HAP-1 (cell line): ENCODE data around the gene FAM3A.
"Not testable (repeated sequence)": the region's sequence is repeated elsewhere in the genome, so short reads cannot be mapped to it uniquely, and the experiment has no call there.

Source experiments
- DNase-seq, 2 experiments: peaks; one replicate each; pipeline ENCODE4 v3.0.0-alpha.2; 2016 to 2020; ENCODE audit warnings: low spot score in 2 of 2
- H3K27me3 ChIP-seq: fragments of 250-450 bp; sonication (Bioruptor Pico); 2 replicates; pipeline ENCODE4 v1.5.1; 2020; ENCODE audit warnings: low read depth, mild to moderate bottlenecking, moderate library complexity
- H3K36me3 ChIP-seq: fragments of 250-450 bp; sonication (Bioruptor Pico); replicated peaks from 2 replicates; pipeline ENCODE4 v1.5.1; 2020; ENCODE audit warnings: mild to moderate bottlenecking
- H3K4me1 ChIP-seq: fragments of 250-450 bp; sonication (Bioruptor Pico); 2 replicates; pipeline ENCODE4 v1.5.1; 2020; ENCODE audit warnings: mild to moderate bottlenecking
- H3K4me3 ChIP-seq: fragments of 250-450 bp; sonication (Bioruptor Pico); 2 replicates; pipeline ENCODE4 v1.5.1; 2020; ENCODE audit warnings: mild to moderate bottlenecking, moderate library complexity
- H3K9me3 ChIP-seq: fragments of 250-450 bp; sonication (Bioruptor Pico); 2 replicates; pipeline ENCODE4 v1.5.1; 2020; ENCODE audit warnings: mild to moderate bottlenecking, moderate library complexity
- in situ Hi-C: fragments of 300-500 bp; cut with MboI; formaldehyde crosslinking; loops from 3 replicates; pipeline ENCODE4 v1.14.3; 2020; ENCODE audit warnings: low sequenced_read_pairs, inconsistent platforms, mixed read lengths

The FAM3A gene, protein sequence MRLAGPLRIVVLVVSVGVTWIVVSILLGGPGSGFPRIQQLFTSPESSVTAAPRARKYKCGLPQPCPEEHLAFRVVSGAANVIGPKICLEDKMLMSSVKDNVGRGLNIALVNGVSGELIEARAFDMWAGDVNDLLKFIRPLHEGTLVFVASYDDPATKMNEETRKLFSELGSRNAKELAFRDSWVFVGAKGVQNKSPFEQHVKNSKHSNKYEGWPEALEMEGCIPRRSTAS

DNA sequence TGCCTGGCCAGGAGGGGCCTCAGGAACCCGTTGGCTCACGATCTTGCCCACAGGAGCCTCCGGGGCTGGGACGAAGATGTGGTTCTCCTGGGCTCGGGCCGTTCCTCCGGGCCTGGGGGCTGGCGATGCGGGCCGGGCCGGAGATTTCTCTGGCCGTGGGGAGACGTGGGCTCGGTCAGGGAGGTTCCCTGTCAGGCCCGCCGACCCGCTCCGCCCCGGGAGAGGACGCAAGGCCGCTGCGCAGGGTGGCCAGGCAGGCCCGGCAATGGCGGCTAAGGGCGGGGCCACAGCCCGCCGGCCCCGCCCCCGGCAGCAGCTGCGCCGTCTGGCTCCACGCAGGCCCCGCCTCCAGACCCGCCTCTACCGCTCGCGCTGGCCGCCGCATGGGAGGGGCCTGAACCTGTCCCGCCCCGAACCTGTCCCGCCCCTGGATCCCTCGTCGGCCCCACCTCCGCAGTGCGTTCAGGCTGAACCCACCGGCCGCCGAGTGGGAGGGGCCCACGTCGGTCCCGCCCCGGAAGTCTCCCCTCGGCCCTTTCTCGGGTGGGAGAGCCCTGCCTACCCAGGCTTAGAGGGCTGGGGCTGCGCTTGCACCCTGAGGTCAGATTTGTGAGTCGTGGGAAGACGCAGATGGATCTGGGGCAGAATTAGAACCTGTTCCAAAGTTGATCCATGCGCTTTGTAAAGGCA is at the start of gene FAM3A:
TSS of gene FAM3A (minus strand) at position 267 of the 690 bp plus-strand sequence. CDS start 460 bp downstream, outside the sequence.
- peak; percentile 89 to 99 for DNase-seq
- in situ Hi-C loops, result no loop called here
- peaks cover 5% of the 10 kb centered on the region for H3K36me3 ChIP-seq
- H3K4me1 ChIP-seq, result peaks cover 19% of the 10 kb centered on the region
- H3K4me3 ChIP-seq, result peak within 1 kb of the TSS; percentile 96
- no peaks in the 10 kb centered on the region for H3K27me3 ChIP-seq
- no peaks in the 10 kb centered on the region for H3K9me3 ChIP-seq

DNA sequence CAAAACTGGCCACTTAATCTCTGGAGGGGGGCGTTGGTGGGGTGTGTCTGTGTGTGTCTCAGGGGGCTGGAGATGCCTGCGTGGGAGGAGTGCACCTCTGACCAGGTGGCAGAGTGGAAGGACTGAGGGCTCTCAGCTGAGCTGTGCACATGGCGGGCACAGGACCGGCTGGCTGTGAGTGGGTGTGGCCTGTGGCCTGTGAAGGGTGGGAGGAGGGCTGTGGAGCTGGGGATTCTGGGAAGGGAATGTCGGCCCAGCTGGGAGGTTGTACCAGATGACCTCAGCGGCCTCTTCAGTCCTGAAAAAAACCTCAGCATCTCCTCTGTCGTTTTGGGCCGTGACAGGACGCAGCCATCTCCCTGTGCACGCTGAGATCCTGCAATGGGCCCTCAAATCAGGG is 46.3 kb upstream of the FAM3A start:
- in situ Hi-C loops, H3K36me3 ChIP-seq, H3K4me3 ChIP-seq, H3K9me3 ChIP-seq, DNase-seq, H3K27me3 ChIP-seq, H3K4me1 ChIP-seq: not testable (repeated sequence)

DNA sequence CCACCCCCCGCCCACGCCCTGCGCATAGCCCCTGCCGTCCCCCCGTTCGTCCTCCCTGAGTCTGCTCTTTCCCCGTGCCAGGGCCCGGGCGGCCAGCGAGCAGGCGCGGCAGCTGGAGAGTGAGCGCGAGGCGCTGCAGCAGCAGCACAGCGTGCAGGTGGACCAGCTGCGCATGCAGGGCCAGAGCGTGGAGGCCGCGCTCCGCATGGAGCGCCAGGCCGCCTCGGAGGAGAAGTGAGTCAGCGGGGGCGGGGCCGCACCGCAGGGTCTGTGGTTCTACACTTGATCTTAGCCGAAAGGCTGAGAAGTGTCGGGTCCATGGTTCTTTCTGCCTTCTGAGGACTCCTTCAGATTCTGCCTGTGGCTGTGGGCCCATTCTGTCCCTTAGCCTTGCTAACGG is 44.3 kb upstream of the FAM3A start:
- H3K4me3 ChIP-seq, H3K27me3 ChIP-seq, H3K36me3 ChIP-seq, in situ Hi-C loops, H3K4me1 ChIP-seq, H3K9me3 ChIP-seq, DNase-seq: not testable (repeated sequence)

DNA sequence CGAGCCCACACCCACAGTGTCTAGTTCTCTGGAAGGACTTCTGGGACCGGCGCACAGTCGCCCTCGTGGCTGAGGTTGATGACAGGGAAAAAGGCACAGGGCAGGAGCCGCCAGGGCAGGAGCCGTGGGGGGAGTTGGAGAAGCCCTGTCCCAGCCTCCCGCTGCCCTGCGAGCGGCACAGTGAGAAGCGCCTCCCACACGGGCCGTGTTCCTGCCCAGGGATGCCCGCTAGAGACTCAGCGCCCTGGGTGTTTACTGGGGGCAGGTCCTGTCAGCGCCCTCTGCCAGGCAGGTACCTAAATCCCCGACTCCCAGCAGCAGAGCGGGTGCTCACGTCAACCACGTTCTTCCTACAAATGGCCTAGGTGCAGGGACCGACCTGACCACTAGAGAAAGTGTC is 42.9 kb upstream of the FAM3A start:
- DNase-seq, in situ Hi-C loops, H3K4me1 ChIP-seq, H3K4me3 ChIP-seq, H3K27me3 ChIP-seq, H3K36me3 ChIP-seq, H3K9me3 ChIP-seq: not testable (repeated sequence)

DNA sequence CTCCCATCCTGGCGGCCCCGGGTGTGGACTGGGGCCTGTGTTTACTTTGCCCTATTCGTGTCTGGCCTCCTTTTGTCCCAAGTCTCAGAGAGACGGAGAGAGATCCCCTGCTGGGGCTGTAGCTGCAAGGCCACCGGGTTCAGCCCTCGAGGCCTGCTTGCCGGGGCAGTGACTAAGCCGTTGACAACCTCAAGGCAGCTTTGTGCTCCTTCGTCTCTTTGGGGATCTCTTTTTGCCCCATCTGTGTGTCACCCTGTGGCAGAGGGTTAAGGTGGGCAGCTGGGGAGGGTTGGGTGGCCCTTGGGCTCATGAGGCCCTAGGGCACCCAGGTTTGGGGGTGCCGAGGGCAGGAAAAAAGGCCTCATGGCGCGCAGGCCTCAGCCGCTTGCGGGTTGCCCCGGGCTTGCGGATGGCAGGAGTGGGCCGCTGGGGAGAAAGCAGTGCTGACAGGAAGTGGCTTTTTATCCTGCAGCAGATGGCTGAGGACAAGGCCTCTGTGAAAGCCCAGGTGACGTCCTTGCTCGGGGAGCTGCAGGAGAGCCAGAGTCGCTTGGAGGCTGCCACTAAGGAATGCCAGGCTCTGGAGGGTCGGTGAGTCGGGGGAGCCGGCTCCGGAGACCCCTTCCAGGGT is 42.1 kb upstream of the FAM3A start:
- H3K4me1 ChIP-seq, DNase-seq, in situ Hi-C loops, H3K9me3 ChIP-seq, H3K4me3 ChIP-seq, H3K27me3 ChIP-seq: not testable (repeated sequence)
- H3K36me3 ChIP-seq, result peaks cover 11% of the 10 kb centered on the region

DNA sequence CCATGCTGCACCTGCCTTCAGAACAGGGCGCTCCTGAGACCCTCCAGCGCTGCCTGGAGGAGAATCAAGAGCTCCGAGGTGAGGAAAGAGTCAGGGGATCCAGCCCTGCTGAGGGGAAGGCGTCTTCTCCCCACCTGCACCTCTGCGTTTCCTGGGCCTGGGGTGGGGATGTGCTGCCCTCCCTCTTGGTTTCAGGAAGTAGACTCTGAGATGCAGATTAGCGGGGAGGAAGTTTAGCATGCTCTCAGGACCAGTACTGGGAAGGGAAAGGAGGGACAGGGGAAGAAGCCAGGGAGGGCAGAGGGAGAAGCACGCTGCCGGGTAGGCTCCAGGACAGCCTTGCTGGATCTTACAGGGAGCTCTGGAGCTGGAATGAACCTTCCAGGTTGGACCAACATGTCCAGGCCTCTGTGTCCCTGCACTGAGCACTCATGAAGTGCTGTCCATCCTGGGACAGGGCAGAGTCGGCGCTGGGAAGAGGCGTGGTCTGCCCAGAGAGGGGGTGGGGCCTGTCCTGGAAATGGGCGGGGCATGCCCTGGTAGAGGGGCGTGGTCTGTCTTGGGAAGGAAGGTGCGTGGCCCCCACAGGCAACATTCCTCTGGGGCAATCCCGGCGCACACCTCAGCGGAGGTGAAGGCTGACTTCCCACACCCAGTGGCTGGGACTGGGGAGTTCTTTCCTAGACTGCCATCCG is 36.2 kb upstream of the FAM3A start:
- peaks cover 21% of the 10 kb centered on the region for H3K36me3 ChIP-seq
- H3K27me3 ChIP-seq, H3K4me3 ChIP-seq, H3K9me3 ChIP-seq, DNase-seq, H3K4me1 ChIP-seq, in situ Hi-C loops: not testable (repeated sequence)

DNA sequence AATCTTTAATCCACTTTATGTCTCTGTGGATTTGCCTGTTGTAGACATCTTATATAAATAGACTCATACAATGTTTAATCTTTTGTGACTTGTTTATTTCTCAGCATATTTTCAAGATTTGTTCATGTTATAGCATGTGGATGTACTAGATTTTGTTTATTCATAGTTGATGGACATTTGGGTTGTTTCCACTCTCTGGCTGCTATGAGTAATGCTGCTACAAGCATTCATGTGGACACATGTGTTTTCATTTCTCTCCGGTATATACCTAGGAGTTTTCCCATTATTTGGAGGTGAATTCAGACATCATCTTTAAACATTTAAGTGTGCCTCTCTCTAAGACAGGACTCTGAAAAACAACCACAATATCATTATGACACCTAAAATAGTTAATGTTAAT is 33.7 kb upstream of the FAM3A start:
- H3K9me3 ChIP-seq, result no peaks in the 10 kb centered on the region
- DNase-seq, result no peak
- no peaks in the 10 kb centered on the region for H3K27me3 ChIP-seq
- H3K4me1 ChIP-seq, result peaks cover 6% of the 10 kb centered on the region
- in situ Hi-C loops, result loop anchor here (25.0 kb wide), 4 partner anchors 187 to 1587 kb away; partner anchors contain the start of genes FLNA, IRAK1 and MECP2
- no peak overlapping the region for H3K4me3 ChIP-seq
- peaks cover 25% of the 10 kb centered on the region for H3K36me3 ChIP-seq

DNA sequence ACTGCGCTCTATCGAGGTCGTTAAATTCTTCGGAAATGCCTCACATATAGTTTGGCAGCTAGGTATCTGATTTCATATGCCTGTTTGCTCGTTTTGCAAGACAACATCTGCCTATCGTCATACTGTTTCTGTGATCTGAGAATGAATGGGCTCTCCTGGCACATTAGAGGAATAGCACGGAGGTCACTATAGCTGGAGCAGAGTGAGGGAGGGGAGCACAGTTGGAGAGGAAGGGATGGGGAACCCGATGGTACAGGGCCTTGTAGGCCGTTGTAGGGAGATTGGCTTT is 31.9 kb upstream of the FAM3A start:
- H3K9me3 ChIP-seq, result no peaks in the 10 kb centered on the region
- H3K27me3 ChIP-seq, result no peaks in the 10 kb centered on the region
- peaks cover 6% of the 10 kb centered on the region for H3K4me1 ChIP-seq
- H3K4me3 ChIP-seq, result peak overlapping the region; percentile 92
- peaks cover 31% of the 10 kb centered on the region for H3K36me3 ChIP-seq
- in situ Hi-C loops, result loop anchor here (25.0 kb wide), 4 partner anchors 186 to 1586 kb away; partner anchors contain the start of genes FLNA, IRAK1 and MECP2
- no peak for DNase-seq

DNA sequence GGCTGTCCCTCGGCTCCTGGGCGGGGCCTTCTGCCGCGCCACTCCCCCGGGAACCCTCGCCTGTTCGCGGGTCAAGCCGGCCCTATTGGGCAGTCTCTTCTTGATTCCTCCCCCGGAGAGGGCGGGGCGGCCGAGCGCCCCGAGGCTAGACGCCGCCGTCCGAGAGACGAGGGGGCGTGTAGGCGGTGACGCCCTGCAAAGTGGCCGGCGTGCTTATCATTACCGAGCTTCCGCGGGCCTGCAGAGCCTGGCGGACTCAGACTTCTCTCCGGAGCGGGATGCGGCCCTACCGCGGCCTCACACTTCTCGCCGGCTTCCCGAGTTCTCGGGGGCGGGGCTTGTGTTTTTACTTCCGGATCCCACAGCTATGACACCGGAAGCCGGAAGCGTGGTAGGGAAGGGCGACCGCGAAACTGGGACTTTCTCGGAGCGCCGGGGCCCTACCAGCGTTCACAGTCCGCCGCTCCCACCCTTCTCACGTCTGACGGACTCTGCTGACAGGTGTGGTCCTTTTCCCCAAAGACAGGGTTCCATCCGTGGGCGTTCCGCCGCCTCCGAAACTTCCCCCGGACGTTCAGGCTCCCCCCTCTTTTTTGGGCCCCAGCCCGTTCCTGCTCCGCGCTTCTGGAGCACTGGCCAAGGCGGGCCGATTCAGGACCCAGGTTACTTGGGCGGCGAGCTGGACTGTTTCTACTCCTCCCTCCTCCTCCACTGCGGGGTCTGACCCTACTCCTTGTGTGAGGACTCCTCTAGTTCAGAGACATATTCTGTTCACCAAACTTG is 31.4 kb upstream of the FAM3A start, which contains the start of gene IKBKG:
TSS of gene IKBKG (plus strand) at position 376 of the 783 bp plus-strand sequence. CDS start 4,383 bp downstream, outside the sequence.
- peak; percentile 88 to 98 for DNase-seq
- in situ Hi-C loops, result loop anchor here (25.0 kb wide), 4 partner anchors 185 to 1585 kb away; partner anchors contain the start of genes FLNA, IRAK1 and MECP2
- H3K4me1 ChIP-seq, result peaks cover 6% of the 10 kb centered on the region

DNA sequence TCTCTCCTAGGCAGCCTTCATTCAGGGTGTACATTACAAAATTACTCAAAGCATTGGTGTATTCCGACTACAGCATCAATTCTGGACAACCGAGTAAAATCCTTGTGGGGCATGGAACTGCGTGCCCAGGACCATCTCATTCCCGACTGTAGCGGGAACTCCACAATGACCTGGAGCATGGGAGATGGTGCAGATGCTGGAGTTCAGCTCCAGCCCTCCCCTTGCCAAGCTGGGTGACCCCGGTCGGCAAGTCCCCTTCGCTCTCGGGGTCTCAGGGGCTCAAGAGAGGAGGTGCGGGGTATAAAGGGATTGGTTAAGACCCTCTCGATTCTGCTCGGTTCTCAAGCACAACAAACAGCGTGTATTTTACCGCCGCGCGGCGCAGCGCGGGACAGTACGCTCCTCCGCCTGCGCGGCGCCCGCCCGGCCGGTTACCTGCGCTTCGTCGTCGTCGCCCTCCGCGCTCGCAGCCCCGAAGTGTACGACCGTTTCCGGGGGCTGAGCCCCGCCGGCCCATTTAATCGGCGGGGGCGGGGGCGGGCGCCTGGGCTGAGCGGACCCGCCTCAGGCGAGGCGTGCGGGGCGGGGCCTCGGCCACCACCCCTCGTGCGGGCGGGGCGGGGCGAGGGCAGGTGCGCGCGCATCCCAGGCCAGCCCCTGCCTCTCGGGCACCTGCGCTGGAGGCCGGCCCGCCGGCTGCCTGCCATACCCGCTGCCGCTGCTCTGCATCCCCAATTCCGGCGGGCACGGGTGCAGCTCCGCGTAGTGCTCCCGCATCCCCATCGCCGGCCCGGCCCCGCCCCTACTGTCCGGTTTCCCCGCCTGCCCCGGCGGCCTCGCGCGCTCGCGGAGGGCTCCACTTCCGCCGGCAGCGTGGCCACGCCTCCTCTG is 30.6 kb upstream of the FAM3A start, which contains the start of gene G6PD:
TSS of gene G6PD (minus strand) at position 493 of the 891 bp plus-strand sequence. CDS start 691 bp downstream, outside the sequence.
- no peaks in the 10 kb centered on the region for H3K27me3 ChIP-seq
- in situ Hi-C loops, result loop anchor here (25.0 kb wide), 4 partner anchors 184 to 1584 kb away; partner anchors contain the start of genes FLNA, IRAK1 and MECP2
- DNase-seq, result peak; percentile 72 to 89
- H3K4me1 ChIP-seq, result peaks cover 9% of the 10 kb centered on the region
- no peaks in the 10 kb centered on the region for H3K9me3 ChIP-seq
- peaks cover 37% of the 10 kb centered on the region for H3K36me3 ChIP-seq
- peak within 1 kb of the TSS; percentile 92 for H3K4me3 ChIP-seq

More for the DNA sequence above, 31.4 kb upstream of the FAM3A start, which contains the start of gene IKBKG:
- H3K9me3 ChIP-seq, result no peaks in the 10 kb centered on the region
- H3K36me3 ChIP-seq, result peaks cover 36% of the 10 kb centered on the region
- H3K4me3 ChIP-seq, result peak within 1 kb of the TSS; percentile 92
- H3K27me3 ChIP-seq, result no peaks in the 10 kb centered on the region

DNA sequence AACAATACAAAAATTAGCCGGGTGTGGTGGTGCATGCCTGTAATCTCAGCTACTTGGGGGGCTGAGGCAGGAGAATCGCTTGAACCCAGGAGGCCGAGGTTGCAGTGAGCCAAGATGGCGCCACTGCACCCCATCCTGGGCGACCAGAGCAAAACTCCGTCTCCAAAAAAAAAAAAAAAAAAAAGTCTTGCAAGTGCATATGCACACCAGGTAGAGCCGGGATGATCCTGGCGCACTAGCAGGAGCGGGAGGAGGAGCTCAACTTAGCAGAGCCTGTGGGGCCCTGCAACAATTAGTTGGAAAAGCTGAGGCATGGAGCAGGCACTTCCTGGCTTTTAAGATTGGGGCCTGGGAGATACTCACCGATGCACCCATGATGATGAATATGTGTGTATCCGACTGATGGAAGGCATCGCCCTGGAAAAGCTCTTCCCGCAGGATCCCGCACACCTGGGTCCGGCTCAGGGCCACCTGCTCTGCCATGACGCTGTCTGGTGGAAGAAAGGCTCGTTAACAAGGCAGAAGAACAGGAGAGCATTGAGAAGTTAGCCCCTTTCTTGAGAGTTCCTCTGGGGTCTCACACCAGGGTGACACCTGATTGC is 29.7 kb upstream of the FAM3A start:
- peaks cover 45% of the 10 kb centered on the region for H3K36me3 ChIP-seq
- in situ Hi-C loops, result loop anchor here (25.0 kb wide), 4 partner anchors 183 to 1583 kb away; partner anchors contain the start of genes FLNA, IRAK1 and MECP2
- H3K4me1 ChIP-seq, result peaks cover 9% of the 10 kb centered on the region
- H3K27me3 ChIP-seq, result no peaks in the 10 kb centered on the region
- H3K9me3 ChIP-seq, result no peaks in the 10 kb centered on the region
- peak overlapping the region; percentile 92 for H3K4me3 ChIP-seq
- DNase-seq, result no peak
